Right atrium auricular region (tissue), 2 donors: ENCODE data around the gene AASS. TPM values are rescaled to one million over a fixed set of nuclear protein-coding genes. Genes with fewer than 3 reads are reported as not detected.

Experiments
- DNase-seq: peaks from one replicate; pipeline ENCODE4 v3.0.0-alpha.2; 2019; ENCODE audit warnings: low spot score
- H3K27ac ChIP-seq, 2 donors: fragments of 200-600 bp; sonication (generic); 1 replicate in 1 of 2; 2 replicates in 1 of 2; pipeline ENCODE4 v1.5.1; 2016 to 2019
- H3K27me3 ChIP-seq, 2 donors: fragments of 200-600 bp; sonication (generic); one replicate each; pipeline versions ENCODE4 v1.5.1 to v1.6.0; 2017 to 2019
- H3K36me3 ChIP-seq: fragments of 200-600 bp; sonication (generic); one replicate; pipeline ENCODE4 v1.5.1; 2016
- H3K4me1 ChIP-seq, 2 donors: fragments of 200-600 bp; sonication (generic); one replicate each; pipeline versions ENCODE4 v1.5.1 to v1.6.0; 2017 to 2019
- H3K4me3 ChIP-seq, 2 donors: fragments of 200-600 bp; sonication (generic); 1 replicate in 1 of 2; 2 replicates in 1 of 2; pipeline ENCODE4 v1.5.1; 2017 to 2019; ENCODE audit warnings: mild to moderate bottlenecking in 1 of 2, moderate library complexity in 1 of 2
- H3K9me3 ChIP-seq, 2 donors: fragments of 200-600 bp; sonication (generic); one replicate each; pipeline ENCODE4 v1.5.1; 2019
- CTCF ChIP-seq, 2 donors: fragments of 200-600 bp; sonication (generic); IDR thresholded peaks; one replicate each; pipeline ENCODE4 v1.5.1; 2019; ENCODE audit warnings: antibody characterized with exemption in 2 of 2
- total RNA-seq, 2 donors: library from RNA; depleted of rRNA; stranded (reverse); fragments of >200 nt; gene quantifications; one replicate each; pipeline ENCODE4 v1.1.0, GENCODE V29; 2016

AASS gene
- total RNA-seq, 2 donors from 2014 or later = 18.0 to 27.4 TPM

GRCh38 chr7:122056977-122057376 lies 87.1 kb downstream of the AASS start:
- H3K4me1 ChIP-seq = no peaks in the 10 kb centered on the region
- H3K9me3 ChIP-seq = no peaks in the 10 kb centered on the region
- no peak overlapping the region for H3K4me3 ChIP-seq
- H3K27me3 ChIP-seq = no peaks in the 10 kb centered on the region
- DNase-seq = no peak
- no peak overlapping the region for H3K27ac ChIP-seq
- no peaks in the 10 kb centered on the region for H3K36me3 ChIP-seq
- no peak for TF ChIP-seq CTCF (IDR thresholded peaks at IDR 0.05)

DNA sequence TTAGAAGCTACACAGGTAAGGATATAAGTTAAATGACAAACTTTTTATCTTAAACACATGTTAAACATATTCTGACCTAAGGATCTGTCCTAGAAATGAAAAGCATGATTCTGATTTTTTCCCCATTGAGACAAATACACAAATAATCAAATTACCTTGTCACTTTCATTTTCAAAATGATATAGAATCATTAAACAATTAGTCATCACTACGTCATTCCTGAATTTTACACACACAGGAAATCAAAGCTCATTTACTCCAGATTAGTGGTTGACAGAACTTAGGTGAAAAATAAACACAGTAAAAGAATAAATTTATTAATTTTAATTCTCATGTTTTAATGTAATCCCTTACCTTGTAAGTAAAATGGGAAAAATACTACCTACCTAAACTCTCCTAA lies 89.0 kb downstream of the AASS start:
- DNase-seq = no peak
- no peak for TF ChIP-seq CTCF (IDR thresholded peaks at IDR 0.05)
- no peak overlapping the region for H3K27ac ChIP-seq
- H3K4me3 ChIP-seq = no peak overlapping the region
- no peaks in the 10 kb centered on the region for H3K4me1 ChIP-seq
- H3K9me3 ChIP-seq = no peaks in the 10 kb centered on the region
- no peaks in the 10 kb centered on the region for H3K27me3 ChIP-seq
- no peaks in the 10 kb centered on the region for H3K36me3 ChIP-seq

DNA sequence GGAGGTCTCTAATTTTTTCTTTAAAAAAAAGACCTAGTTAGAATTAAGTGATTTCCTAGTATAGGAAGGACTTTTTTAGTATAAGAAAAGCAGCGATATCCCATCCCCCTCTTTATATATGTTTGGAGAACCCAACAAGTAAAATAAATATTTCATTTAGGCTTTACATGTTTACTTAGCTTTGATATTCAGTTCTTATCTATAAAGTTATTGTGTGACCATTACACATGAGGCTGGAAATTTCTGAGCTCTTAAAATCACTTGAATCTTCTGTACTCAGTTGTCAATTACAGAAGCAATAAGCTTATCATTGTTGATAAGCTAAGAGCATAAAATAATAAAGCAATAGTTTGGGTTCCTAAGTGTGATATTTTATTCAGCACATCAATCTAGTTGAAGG lies 89.7 kb downstream of the AASS start:
- no peak overlapping the region for H3K27ac ChIP-seq
- no peaks in the 10 kb centered on the region for H3K4me1 ChIP-seq
- no peak for TF ChIP-seq CTCF (IDR thresholded peaks at IDR 0.05)
- H3K36me3 ChIP-seq = no peaks in the 10 kb centered on the region
- DNase-seq = no peak
- H3K9me3 ChIP-seq = no peaks in the 10 kb centered on the region
- H3K4me3 ChIP-seq = no peak overlapping the region
- H3K27me3 ChIP-seq = no peaks in the 10 kb centered on the region

GRCh38 chr7:122046402-122046801 lies 97.6 kb downstream of the AASS start:
- no peak for TF ChIP-seq CTCF (IDR thresholded peaks at IDR 0.05)
- Histone ChIP-seq H3K36me3 (no peaks in the 10 kb centered on the region), H3K4me1 (no peaks in the 10 kb centered on the region), H3K9me3 (no peaks in the 10 kb centered on the region), H3K4me3 (no peak overlapping the region), H3K27ac (no peak overlapping the region), H3K27me3 (no peaks in the 10 kb centered on the region)
- no peak for DNase-seq

DNA sequence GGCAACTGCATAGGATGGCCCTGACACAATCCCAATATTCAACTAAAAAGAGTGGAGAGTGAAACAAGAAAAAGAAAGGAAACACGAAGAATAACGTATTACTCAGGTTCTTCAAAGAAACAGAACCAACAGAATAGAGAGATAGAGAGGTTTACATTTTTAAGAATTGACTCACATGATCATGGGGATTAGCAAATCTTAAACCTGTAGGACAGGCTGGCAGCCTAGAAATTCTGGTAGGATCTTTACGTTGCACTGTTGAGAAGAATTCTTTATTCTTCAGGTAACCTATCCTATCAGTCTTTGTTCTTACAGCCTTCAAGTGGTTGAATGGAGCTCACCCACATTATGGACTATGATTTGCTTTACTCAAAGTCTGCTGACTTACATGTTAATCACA lies 103.9 kb downstream of the AASS start:
- Histone ChIP-seq H3K9me3 (no peaks in the 10 kb centered on the region), H3K27me3 (no peaks in the 10 kb centered on the region), H3K27ac (no peak overlapping the region), H3K4me3 (no peak overlapping the region), H3K4me1 (no peaks in the 10 kb centered on the region), H3K36me3 (no peaks in the 10 kb centered on the region)
- DNase-seq = no peak
- TF ChIP-seq CTCF (IDR thresholded peaks at IDR 0.05) = no peak

DNA sequence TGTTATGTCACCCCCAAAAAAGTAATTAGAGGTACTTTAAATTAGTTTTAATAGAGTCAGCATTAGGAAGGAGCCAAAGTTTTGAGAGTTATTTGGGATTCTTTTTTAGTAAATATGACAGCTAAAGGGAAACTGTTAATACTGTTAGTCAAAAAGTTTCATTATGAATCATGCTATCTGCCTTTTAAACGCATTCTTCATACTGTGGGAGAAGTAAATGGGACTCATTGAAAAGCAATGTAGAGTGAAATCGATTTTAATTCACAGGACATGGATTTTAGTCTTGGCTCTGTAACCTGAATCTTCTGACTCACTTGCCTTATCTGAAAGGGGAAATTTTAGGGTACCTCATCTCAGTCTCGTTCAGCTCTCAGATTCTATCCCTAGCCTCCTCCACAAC lies 105.1 kb downstream of the AASS start:
- Histone ChIP-seq H3K27me3 (no peaks in the 10 kb centered on the region), H3K27ac (no peak overlapping the region), H3K9me3 (no peaks in the 10 kb centered on the region), H3K36me3 (no peaks in the 10 kb centered on the region), H3K4me1 (no peaks in the 10 kb centered on the region), H3K4me3 (no peak overlapping the region)
- DNase-seq = no peak
- no peak for TF ChIP-seq CTCF (IDR thresholded peaks at IDR 0.05)
